K562 (cell line): ENCODE data around the gene LRRC15. TPM values are rescaled to one million over a fixed set of nuclear protein-coding genes. Genes with fewer than 3 reads are reported as not detected.
A peak's percentile ranks its signal among the peaks of the same experiment; 100 is the strongest.

Source experiments
- BRD4 ChIP-seq: fragments of 200-600 bp; sonication (generic); IDR thresholded peaks from 2 replicates; pipeline ENCODE4 v1.6.1; 2017; ENCODE audit warnings: inconsistent platforms
- GATAD2B ChIP-seq: fragments of 450-650 bp; IDR thresholded peaks from 2 replicates; pipeline ENCODE4 v1.6.1; 2017; ENCODE audit warnings: mild to moderate bottlenecking, borderline replicate concordance
- IRF2 ChIP-seq: sonication (generic); formaldehyde crosslinking; IDR thresholded peaks from 2 replicates; pipeline ENCODE4 v1.8.1; 2022; ENCODE audit warnings: mild to moderate bottlenecking, missing genetic modification reagents
- MAZ ChIP-seq, 2 experiments: fragments of 450-650 bp in 1 of 2; sonication (generic) in 1 of 2; formaldehyde crosslinking; IDR thresholded peaks in 1 of 2; conservative IDR thresholded peaks in 1 of 2; 2 replicates each; pipeline versions ENCODE4 v1.4.0 to v1.5.0; 2020; ENCODE audit warnings: mild to moderate bottlenecking in 1 of 2, missing genetic modification reagents in 1 of 2
- MTA1 ChIP-seq: fragments of 450-650 bp; IDR thresholded peaks from 2 replicates; pipeline ENCODE4 v1.6.1; 2017; ENCODE audit warnings: borderline replicate concordance
- NCOA2 ChIP-seq, 2 experiments: fragments of 450-650 bp; IDR thresholded peaks; 2 replicates each; pipeline ENCODE4 v1.6.1; 2018; ENCODE audit warnings: mild to moderate bottlenecking in 2 of 2, moderate library complexity in 1 of 2; ENCODE audit not compliant: partially characterized antibody in 2 of 2
- PHF20 ChIP-seq: fragments of 450-650 bp; IDR thresholded peaks from 2 replicates; pipeline ENCODE4 v1.6.1; 2018; ENCODE audit not compliant: partially characterized antibody
- PTBP1 ChIP-seq: fragments of 200-400 bp; formaldehyde crosslinking; IDR thresholded peaks from 2 replicates; pipeline ENCODE4 v1.6.1; 2017; ENCODE audit warnings: low read depth, low read length
- SIN3A ChIP-seq, 2 experiments: fragments of 150-350 bp in 1 of 2; IDR thresholded peaks; 2 replicates each; pipeline ENCODE4 v1.6.1; 2011 to 2016; ENCODE audit warnings: borderline replicate concordance in 2 of 2, low read depth in 2 of 2, low read length in 2 of 2, mild to moderate bottlenecking in 2 of 2, moderate library complexity in 2 of 2; ENCODE audit not compliant: control insufficient read depth in 1 of 2
- SREBF1 ChIP-seq: fragments of 150-350 bp; IDR thresholded peaks from 2 replicates; pipeline ENCODE4 v1.6.1; 2014; ENCODE audit warnings: antibody characterized with exemption, low read depth, low read length, borderline replicate concordance
- SUPT5H ChIP-seq: fragments of 450-650 bp; IDR thresholded peaks from 2 replicates; pipeline ENCODE4 v1.6.1; 2016
- TSC22D4 ChIP-seq: fragments of 450-650 bp; IDR thresholded peaks from 2 replicates; pipeline ENCODE4 v1.6.1; 2016; ENCODE audit warnings: missing genetic modification characterization, missing biosample characterization, control low read depth
- ZNF23 ChIP-seq: fragments of 250-450 bp; sonication (Bioruptor Pico); IDR thresholded peaks from 2 replicates; pipeline ENCODE4 v1.4.0; 2020; ENCODE audit warnings: mild to moderate bottlenecking
- ZNF3 ChIP-seq: fragments of 250-450 bp; sonication (Bioruptor Pico); IDR thresholded peaks from 2 replicates; pipeline ENCODE4 v1.5.0; 2021; ENCODE audit warnings: mild to moderate bottlenecking, moderate library complexity
- polyA plus RNA-seq, 8 experiments: library from polyadenylated mRNA; depleted of rRNA in 4 of 8; stranded (reverse) in 5 of 8; unstranded in 3 of 8; fragments of >200 nt; fragmentation: Nextera tagmentation in 2 of 8; fragmentation: Illumina TruSeq in 1 of 8; extraction: Ambion mirVana in 2 of 8; extraction: Trizol in 1 of 8; gene quantifications; 2 replicates each; pipeline versions ENCODE4 v1.2.1 to v1.2.3, GENCODE V29; 2011 to 2014; ENCODE audit warnings: inconsistent platforms in 1 of 8, missing spikeins in 1 of 8
- total RNA-seq, 7 experiments: library from RNA; depleted of rRNA in 6 of 7; stranded (reverse); fragments of >200 nt in 6 of 7; fragmentation: Illumina TruSeq in 2 of 7; extraction: Trizol in 2 of 7; gene quantifications; 2 replicates each; pipeline versions ENCODE4 v1.2.1 to v1.2.3, GENCODE V29; 2011 to 2021; ENCODE audit warnings: low replicate concordance in 1 of 7
- TF ChIP-seq, protein P1 (sequence below): sonication (generic); formaldehyde crosslinking; IDR thresholded peaks from 2 replicates; pipeline ENCODE4 v1.8.1; 2022; ENCODE audit warnings: missing genetic modification reagents
- TF ChIP-seq, protein P2 (sequence below): fragments of 250-450 bp; sonication (Bioruptor Pico); IDR thresholded peaks from 2 replicates; pipeline ENCODE4 v1.4.0; 2020; ENCODE audit warnings: mild to moderate bottlenecking, moderate library complexity, borderline replicate concordance
- TF ChIP-seq, protein P3 (sequence below): sonication (generic); formaldehyde crosslinking; IDR thresholded peaks from 2 replicates; pipeline ENCODE4 v1.8.0; 2022; ENCODE audit warnings: mild to moderate bottlenecking, missing genetic modification reagents, borderline replicate concordance
- TF ChIP-seq, protein P4 (sequence below): fragments of 450-650 bp; conservative IDR thresholded peaks from 2 replicates; pipeline ENCODE4 v1.6.1; 2016; ENCODE audit warnings: missing genetic modification characterization, low read depth, mild to moderate bottlenecking, missing compliant biosample characterization, moderate library complexity

Gene LRRC15
- total and polyA plus RNA-seq, 9 of the 15 experiments (the other 6 are each of a cell fraction or from before 2014, with no cell fraction given): not detected

DNA sequence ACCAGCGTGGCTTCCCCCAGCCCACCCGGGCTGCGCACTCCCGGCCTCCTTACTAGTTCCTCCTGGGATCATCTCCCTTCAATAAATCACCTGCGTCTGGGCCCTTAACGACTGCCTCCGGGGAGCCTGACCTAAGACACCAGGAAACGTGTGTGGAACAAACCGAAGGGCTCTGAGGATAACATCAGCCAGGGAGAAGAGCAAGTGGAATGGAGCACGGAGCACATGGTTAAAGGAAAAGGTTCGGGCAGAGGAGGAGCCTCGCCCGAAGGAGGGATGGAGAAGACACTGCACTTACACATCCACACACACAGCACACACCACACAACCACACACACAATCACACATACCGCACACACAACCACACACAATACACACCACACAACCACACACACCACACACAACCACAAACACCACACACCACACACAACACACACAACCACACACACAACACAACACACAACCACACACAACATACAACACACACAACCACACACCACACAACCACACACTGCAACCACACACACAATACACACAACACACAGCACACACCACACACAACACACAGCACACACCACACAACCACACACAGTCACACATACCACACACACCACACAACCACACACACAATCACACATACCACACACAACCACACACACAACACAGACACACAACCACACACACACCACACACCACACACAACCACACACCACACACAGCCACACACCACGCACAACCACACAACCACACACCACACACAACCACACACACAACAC, 43.2 kb downstream of the LRRC15 start (continued):
- TF ChIP-seq, protein P1, sequence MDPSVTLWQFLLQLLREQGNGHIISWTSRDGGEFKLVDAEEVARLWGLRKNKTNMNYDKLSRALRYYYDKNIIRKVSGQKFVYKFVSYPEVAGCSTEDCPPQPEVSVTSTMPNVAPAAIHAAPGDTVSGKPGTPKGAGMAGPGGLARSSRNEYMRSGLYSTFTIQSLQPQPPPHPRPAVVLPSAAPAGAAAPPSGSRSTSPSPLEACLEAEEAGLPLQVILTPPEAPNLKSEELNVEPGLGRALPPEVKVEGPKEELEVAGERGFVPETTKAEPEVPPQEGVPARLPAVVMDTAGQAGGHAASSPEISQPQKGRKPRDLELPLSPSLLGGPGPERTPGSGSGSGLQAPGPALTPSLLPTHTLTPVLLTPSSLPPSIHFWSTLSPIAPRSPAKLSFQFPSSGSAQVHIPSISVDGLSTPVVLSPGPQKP (CRISPR knock-in tag): no peak
- peak; percentile 53; the same call in 1 of the 2 replicates for TF ChIP-seq MTA1
- no peak for TF ChIP-seq NCOA2 (IDR thresholded peaks at IDR 0.05; ENCODE audit: partially characterized antibody in 2 of 2)
- TF ChIP-seq, protein P2, sequence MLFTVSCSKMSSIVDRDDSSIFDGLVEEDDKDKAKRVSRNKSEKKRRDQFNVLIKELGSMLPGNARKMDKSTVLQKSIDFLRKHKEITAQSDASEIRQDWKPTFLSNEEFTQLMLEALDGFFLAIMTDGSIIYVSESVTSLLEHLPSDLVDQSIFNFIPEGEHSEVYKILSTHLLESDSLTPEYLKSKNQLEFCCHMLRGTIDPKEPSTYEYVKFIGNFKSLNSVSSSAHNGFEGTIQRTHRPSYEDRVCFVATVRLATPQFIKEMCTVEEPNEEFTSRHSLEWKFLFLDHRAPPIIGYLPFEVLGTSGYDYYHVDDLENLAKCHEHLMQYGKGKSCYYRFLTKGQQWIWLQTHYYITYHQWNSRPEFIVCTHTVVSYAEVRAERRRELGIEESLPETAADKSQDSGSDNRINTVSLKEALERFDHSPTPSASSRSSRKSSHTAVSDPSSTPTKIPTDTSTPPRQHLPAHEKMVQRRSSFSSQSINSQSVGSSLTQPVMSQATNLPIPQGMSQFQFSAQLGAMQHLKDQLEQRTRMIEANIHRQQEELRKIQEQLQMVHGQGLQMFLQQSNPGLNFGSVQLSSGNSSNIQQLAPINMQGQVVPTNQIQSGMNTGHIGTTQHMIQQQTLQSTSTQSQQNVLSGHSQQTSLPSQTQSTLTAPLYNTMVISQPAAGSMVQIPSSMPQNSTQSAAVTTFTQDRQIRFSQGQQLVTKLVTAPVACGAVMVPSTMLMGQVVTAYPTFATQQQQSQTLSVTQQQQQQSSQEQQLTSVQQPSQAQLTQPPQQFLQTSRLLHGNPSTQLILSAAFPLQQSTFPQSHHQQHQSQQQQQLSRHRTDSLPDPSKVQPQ: no peak
- peak; percentile 40; the same call in 1 of the 2 replicates for TF ChIP-seq SUPT5H
- TF ChIP-seq, protein P3, sequence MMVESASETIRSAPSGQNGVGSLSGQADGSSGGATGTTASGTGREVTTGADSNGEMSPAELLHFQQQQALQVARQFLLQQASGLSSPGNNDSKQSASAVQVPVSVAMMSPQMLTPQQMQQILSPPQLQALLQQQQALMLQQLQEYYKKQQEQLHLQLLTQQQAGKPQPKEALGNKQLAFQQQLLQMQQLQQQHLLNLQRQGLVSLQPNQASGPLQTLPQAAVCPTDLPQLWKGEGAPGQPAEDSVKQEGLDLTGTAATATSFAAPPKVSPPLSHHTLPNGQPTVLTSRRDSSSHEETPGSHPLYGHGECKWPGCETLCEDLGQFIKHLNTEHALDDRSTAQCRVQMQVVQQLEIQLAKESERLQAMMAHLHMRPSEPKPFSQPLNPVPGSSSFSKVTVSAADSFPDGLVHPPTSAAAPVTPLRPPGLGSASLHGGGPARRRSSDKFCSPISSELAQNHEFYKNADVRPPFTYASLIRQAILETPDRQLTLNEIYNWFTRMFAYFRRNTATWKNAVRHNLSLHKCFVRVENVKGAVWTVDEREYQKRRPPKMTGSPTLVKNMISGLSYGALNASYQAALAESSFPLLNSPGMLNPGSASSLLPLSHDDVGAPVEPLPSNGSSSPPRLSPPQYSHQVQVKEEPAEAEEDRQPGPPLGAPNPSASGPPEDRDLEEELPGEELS (CRISPR knock-in tag): peak; percentile 52; the same call in 1 of the 2 replicates
- no peak for TF ChIP-seq ZNF3 (CRISPR knock-in tag)
- no peak for TF ChIP-seq ZNF23 (CRISPR knock-in tag)
- no peak for TF ChIP-seq PTBP1
- TF ChIP-seq, protein P4, sequence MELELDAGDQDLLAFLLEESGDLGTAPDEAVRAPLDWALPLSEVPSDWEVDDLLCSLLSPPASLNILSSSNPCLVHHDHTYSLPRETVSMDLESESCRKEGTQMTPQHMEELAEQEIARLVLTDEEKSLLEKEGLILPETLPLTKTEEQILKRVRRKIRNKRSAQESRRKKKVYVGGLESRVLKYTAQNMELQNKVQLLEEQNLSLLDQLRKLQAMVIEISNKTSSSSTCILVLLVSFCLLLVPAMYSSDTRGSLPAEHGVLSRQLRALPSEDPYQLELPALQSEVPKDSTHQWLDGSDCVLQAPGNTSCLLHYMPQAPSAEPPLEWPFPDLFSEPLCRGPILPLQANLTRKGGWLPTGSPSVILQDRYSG: no peak
- TF ChIP-seq IRF2 (CRISPR knock-in tag): no peak
- no peak for TF ChIP-seq SIN3A (IDR thresholded peaks at IDR 0.05; ENCODE audit: borderline replicate concordance in 2 of 2, control insufficient read depth in 1 of 2, low read depth in 2 of 2, low read length in 2 of 2)
- no peak for TF ChIP-seq SREBF1
- TF ChIP-seq GATAD2B: no peak
- peak; percentile 80; the same call in 1 of the 2 replicates for TF ChIP-seq TSC22D4
- TF ChIP-seq MAZ (CRISPR knock-in tag; conservative IDR thresholded peaks at IDR 0.05 in 1 of 2, IDR thresholded peaks at IDR 0.05 in 1 of 2): no peak
- TF ChIP-seq PHF20: peak; percentile 97
- no peak for TF ChIP-seq BRD4
